GM21367 (cell line): ENCODE data around the gene MMP20.
"Not testable (repeated sequence)": the region's sequence is repeated elsewhere in the genome, so short reads cannot be mapped to it uniquely, and the experiment has no call there.

Experiments
- ATAC-seq: cut with Tn5 transposase; IDR thresholded peaks from one replicate; pipeline ENCODE4 v1.9.1; 2021; ENCODE audit not compliant: unreplicated experiment

MMP20 gene

DNA sequence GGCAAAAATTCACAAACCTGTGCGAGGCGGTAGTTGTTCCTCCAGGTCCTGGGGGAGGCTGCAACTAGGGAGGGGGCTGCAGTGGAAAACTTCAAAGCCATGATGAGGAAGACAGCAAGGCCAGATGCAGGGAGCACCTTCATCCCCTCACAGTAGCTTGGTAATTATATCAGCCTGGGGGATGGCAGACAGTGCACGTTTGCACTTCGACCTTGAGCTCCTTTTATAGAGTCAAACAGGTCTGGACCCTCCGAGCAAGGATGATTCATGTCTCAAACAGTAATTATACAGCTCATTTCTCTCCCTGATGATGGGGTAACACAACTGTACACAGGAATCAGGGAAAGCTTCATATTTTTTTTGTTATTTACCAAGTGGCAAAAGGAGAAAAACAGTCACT, at the start of gene MMP20:
MMP20 (minus strand) TSS at position 156 of the 400 bp plus-strand sequence; CDS start at position 143, 13 bp downstream.
- no peak for ATAC-seq

DNA sequence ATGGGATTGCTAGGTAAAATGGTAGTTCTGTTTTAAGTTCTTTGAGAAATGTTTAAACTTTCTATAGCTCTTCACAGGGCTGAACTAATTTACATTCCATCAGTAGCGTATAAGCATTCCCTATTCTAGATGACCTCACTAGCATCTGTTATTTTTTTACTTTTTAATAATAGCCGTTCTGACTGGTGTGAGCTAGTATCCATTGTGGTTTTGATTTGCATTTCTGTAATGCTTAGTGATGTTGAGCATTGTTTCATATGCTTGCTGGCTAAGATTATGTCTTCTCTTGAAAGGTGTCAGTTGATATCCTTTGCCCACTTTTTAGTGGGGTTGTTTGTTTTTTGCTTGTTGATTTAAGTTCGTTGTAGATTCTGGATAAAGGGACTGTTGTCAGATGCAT, 44.5 kb upstream of the MMP20 start:
- peak; percentile 67 for ATAC-seq

DNA sequence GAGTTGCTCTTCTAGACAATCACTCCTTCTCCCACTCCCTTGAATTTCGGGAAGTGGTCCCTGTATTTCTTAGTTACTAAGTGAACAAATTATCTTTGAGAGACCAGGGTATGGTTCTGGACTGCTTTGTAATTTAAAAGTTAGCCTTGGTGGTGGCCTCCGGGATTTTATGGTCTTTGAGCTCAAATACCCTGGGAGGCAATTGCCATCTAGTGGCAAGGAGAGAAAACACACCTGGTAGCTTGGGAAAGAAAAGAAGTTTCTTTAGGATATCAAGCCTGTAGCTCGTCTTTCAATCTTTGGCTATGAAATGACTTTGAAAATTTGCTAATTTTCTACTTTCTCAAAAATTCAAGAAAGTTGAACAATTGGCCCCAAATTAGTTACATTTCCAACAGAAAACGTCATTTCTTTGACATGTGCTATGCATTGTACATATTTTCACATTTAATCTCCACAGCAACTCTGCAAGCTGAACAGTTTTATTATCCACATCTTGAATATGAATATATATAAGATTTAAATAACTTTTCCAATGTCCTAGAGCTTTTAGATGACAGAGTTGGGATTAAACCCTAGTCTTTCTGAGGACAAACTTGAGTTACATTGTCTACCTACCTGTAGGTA, 41.3 kb upstream of the MMP20 start:
- no peak for ATAC-seq

GRCh38 chr11:102664001-102664752, 39.0 kb upstream of the MMP20 start:
- no peak for ATAC-seq

DNA sequence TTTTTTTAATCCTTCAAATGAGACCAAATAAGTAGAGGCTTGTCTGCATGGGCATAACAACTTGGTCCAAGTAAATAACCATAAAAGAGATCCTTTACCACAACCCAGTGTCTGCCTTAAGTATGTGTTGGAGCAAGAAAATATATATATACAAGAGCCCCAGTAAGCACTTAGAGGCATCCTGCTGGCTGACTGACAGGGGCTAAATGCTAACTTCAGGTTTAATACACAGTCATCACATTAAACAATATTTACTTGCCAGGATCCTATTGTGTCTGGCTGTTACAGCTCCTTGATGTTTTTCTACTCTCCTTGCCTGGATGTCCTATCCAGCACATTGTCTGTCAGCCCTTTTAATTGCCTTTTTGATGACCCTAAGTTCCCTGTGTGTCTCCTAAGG, 37.5 kb upstream of the MMP20 start:
- no peak for ATAC-seq

- no peak for ATAC-seq
Observed at GRCh38 chr11:102661040-102661439, 35.9 kb upstream of the MMP20 start.

GRCh38 chr11:102656528-102656927, 31.4 kb upstream of the MMP20 start:
- ATAC-seq, result no peak

- ATAC-seq, result no peak
Observed at GRCh38 chr11:102655547-102655946, 30.4 kb upstream of the MMP20 start.

DNA sequence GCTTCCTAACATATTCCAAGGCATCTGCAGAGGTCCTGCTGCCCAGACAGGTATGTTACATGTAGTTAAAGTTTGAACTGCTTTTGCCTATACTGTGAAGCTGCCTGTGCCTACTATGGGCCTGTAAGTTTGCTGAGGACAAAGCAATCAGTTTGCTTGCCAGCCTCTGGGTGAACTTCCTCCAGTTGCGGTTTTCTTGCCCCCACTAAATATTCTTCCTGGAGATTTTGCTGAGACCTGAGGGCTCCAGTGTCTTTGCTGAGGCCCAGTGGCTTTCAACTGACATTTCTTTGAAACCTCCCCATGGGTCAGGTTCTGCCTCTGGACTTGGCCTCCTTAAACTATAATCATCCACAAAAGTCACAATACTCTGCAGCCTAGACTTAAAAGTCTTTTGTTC, 29.6 kb upstream of the MMP20 start:
- no peak for ATAC-seq

- ATAC-seq, result no peak
Observed at GRCh38 chr11:102653744-102654291, 28.7 kb upstream of the MMP20 start.

- no peak for ATAC-seq
Observed at GRCh38 chr11:102647430-102647829, 22.3 kb upstream of the MMP20 start.

GRCh38 chr11:102643941-102644340, 18.8 kb upstream of the MMP20 start:
- no peak for ATAC-seq

DNA sequence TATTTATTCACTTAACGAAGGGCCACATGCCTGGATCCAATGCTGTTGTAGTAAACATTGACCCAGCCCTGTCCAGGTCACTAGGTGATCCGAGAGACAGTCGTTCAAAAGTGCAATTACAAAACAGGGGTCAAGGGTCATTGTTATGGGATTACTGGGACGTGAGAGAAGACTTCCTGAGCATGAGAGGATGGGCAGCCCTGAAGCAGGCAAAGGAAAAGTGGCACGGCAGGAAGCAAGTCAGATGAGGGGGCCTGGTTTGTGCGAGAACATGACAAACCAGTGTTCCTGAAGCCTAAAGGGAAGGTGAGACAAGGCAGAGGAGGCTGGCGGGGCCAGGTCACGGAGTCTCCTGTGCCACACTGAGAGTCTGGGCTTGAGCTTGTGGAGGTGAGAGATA, 15.8 kb upstream of the MMP20 start:
- no peak for ATAC-seq

GRCh38 chr11:102639656-102640055, 14.5 kb upstream of the MMP20 start:
- ATAC-seq, result no peak

DNA sequence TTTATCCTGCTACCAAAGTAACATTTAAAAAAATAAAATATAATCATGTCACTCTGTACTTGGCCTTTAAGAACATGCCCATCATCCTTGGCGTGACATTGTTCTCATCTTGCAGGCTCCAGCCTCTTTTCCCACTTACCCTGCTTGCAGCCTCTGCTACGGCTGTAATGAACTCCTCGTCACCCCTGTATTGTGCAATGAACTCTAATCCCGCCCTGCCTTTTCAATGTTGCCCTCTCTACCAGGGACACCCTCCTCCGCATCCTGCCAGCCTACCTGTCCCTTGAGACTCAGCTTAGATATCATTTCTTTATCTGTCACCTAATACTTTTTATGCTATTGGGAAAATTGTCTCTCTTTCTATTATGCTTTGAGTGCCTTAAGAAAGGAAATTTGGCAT, 12.6 kb upstream of the MMP20 start:
- ATAC-seq, result no peak

DNA sequence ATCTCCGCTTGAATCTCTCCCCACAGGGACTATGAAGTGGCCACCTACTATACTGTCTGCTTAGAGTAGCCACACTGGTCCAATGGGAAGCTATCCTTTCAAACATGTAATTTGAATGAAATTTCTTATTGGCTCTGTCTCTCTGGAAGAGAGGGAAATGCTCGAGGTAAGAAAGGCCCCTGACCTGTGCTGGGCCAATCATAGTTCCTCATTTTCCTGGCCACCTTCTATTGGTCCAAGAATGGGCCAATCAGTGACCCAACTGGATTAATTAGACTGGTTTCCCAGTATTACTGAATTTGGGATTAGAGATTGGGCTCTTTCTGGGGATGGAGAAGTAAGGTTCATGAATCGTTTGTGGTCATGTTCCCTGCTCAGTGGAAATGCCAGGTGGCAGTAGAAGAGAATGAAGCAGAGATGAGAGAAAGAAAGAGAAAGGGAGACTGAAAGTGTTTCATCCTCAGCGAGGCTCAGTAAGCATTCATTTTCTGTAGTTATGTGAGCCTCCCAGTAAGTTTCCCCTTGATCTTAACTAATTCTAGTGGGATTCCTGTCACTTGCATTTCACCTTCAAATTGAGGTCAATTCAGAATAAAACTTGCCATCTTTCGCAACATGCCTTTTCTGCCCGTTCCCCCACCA, 8.4 kb upstream of the MMP20 start:
- no peak for ATAC-seq

DNA sequence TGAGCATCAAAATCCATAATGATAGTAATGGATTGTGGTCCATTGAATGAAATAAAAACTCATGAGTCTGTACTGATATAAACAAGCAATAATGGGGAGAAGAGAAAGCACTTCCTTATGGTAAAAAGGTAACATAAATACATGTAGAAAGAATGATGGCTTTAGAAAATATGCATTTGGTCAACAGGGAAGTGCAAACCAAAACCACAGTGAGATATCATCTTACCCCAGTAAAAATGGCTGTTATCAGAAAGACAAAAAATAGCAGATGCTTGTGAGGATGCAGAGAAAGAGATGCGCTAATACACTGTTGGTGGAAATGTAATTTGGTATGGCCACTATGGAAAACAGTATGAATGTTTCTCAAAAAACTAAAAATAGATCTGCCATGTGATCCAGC, 6.9 kb upstream of the MMP20 start:
- ATAC-seq, result no peak

DNA sequence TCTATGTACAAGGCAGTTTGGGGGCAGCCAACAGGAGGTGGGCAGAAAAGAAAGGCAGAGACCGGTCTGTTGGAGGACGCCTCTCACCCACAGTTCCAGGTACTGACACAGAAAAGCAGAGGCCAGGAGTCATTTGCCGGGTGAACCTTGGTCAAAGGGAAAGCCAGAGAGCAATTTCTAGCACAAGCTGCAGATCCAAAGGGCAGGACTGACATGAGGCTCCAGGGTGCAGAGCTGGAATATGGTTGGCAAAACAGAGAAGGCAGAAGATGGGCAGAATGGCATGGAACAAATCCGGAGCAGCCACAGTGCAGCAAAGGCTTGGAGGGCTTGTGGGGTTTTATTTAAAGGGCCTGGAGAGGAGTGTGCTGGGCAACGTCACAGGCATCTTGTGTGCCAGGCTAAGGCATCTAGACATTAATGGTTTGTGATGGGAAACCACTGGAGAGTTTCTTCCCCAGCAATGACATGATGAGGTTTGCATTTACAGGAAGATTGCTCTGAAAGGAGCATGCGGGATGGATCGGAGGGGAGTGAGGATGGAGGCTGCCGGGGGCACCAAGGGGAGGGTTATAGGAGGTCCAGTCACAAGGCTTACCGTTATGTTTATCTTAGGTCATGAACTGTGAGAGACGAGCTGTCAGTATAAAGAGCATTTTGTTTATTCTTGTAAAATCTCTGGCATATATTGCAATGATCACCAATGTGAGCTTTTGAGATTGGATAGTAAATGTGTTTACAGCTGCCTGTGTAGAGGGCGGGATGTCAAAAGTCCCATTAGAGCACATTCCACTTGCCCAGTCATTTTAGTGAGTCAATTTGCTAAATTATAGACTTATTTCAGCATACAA, 5.7 kb upstream of the MMP20 start:
- ATAC-seq, result no peak

DNA sequence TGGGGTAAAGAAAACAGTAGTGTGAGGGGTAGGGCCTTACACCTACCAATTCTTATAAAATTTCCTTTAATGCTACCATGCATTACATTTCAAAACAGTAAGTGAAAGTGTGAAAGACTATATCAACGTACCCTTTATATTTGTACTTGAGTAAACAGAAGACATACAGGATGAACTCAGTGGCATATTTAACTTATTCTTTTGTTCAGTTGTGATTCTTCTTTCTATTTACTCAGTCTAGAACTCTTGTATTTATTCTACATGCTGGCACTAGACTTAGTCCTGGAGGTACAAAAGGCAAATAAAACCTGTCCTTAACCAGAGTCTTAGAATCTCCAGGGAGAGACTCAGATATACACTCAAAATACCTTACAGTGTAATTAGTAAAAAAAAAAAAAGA, 4.8 kb upstream of the MMP20 start:
- ATAC-seq, result not testable (repeated sequence)

DNA sequence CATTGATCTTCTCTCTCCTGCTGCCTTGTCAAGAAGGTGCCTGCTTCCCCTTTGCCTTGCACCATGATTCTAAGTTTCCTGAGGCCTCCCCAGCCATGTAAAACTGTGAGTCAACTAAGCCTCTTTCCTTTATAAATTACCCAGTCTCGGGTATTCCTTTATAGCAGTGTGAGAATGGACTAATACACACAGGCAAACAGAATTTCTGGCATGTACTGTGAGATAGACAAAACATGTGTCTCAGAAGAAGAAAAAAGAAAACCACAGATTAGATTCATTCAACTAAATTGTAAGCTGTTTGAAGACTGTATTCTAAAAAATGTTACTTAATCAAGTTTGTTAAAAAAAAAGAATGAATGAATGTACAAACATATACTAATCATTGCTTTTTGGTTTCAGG, 1.5 kb upstream of the MMP20 start:
- ATAC-seq, result no peak

DNA sequence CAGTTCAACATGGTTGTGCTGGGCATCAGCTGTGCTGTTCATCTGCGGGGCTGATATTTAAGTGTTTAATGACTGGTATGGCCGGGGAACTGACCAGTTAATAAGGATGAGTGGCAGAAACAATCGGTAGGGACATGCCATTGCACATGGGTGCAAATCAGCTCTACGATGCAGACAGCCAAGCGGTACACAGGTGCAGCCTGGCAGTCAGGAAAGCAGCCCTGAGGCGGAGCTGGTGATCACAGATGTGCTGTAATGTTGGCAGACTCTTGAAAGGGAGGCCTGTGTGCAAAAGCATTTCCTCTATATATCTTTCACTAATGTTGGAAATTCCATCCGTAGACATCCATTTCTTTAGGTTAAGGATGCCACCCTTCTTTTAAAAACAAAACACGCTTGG, 1.1 kb downstream of the MMP20 start:
- ATAC-seq, result no peak
